Smooth muscle cell (in vitro differentiated cells): ENCODE results near the gene SMIM22. TPM values are rescaled to one million over a fixed set of nuclear protein-coding genes. Genes with fewer than 3 reads are reported as not detected.

Experiments
- DNase-seq: peaks from one replicate; lab custom pipeline; 2025; ENCODE audit not compliant: unreplicated experiment; lab: John Stamatoyannopoulos, UW
- H2AFZ ChIP-seq: fragments of 200-600 bp; sonication (generic); 2 replicates; pipeline ENCODE4 v1.6.0; 2016; ENCODE audit warnings: antibody characterized with exemption, low read depth, mild to moderate bottlenecking
- H3F3A ChIP-seq: fragments of 200-600 bp; sonication (generic); 2 replicates; pipeline ENCODE4 v1.6.0; 2017; ENCODE audit warnings: antibody characterized with exemption, low read depth
- H3K27ac ChIP-seq: fragments of 200-600 bp; sonication (generic); 2 replicates; pipeline ENCODE4 v1.5.1; 2016; ENCODE audit warnings: low read depth, mild to moderate bottlenecking
- H3K27me3 ChIP-seq: fragments of 200-600 bp; sonication (generic); 2 replicates; pipeline ENCODE4 v1.6.1; 2016; ENCODE audit warnings: low read depth, mild to moderate bottlenecking
- H3K36me3 ChIP-seq: fragments of 200-600 bp; sonication (generic); 2 replicates; pipeline ENCODE4 v1.5.1; 2016; ENCODE audit warnings: low read depth
- H3K4me1 ChIP-seq: fragments of 200-600 bp; sonication (generic); 2 replicates; pipeline ENCODE4 v1.5.1; 2016; ENCODE audit warnings: low read depth
- H3K4me2 ChIP-seq: fragments of 200-600 bp; sonication (generic); 2 replicates; pipeline ENCODE4 v1.6.0; 2016; ENCODE audit warnings: mild to moderate bottlenecking
- H3K4me3 ChIP-seq: fragments of 200-600 bp; sonication (generic); 2 replicates; pipeline ENCODE4 v1.5.1; 2016; ENCODE audit warnings: mild to moderate bottlenecking
- H3K79me2 ChIP-seq: fragments of 200-600 bp; sonication (generic); 2 replicates; pipeline ENCODE4 v1.6.0; 2016; ENCODE audit warnings: low read depth, mild to moderate bottlenecking
- H3K9ac ChIP-seq: fragments of 200-600 bp; sonication (generic); 2 replicates; pipeline ENCODE4 v1.6.0; 2016; ENCODE audit warnings: low read depth
- H3K9me3 ChIP-seq: fragments of 200-600 bp; sonication (generic); replicated peaks from 2 replicates; pipeline ENCODE4 v1.5.1; 2016; ENCODE audit warnings: low read depth
- H4K20me1 ChIP-seq: fragments of 200-600 bp; sonication (generic); 2 replicates; pipeline ENCODE4 v1.6.0; 2016; ENCODE audit warnings: low read depth
- WGBS: methylation state at CpG from one replicate; pipeline ENCODE4 v1.1.7; 2016; ENCODE audit warnings: low lambda C conversion rate; 5-methylcytosine and 5-hydroxymethylcytosine counted together
- polyA plus RNA-seq: library from polyadenylated mRNA; unstranded; fragments of >200 nt; fragmentation: Nextera tagmentation; extraction: Ambion mirVana; gene quantifications from 2 replicates; pipeline ENCODE4 v1.2.1, GENCODE V29; 2016
- total RNA-seq: library from RNA; depleted of rRNA; stranded (reverse); fragments of >200 nt; gene quantifications from 2 replicates; pipeline ENCODE4 v1.2.3, GENCODE V29; 2014
- TF ChIP-seq, protein P1 (sequence below): fragments of 200-600 bp; sonication (generic); IDR thresholded peaks from 2 replicates; pipeline ENCODE4 v1.5.1; 2017; ENCODE audit warnings: borderline replicate concordance, mild to moderate bottlenecking, antibody characterized with exemption; ENCODE audit not compliant: insufficient read depth, poor library complexity, severe bottlenecking

Gene SMIM22
- total and polyA plus RNA-seq, 2 experiments from 2014 or later: 0.29 TPM; not detected in 1

DNA sequence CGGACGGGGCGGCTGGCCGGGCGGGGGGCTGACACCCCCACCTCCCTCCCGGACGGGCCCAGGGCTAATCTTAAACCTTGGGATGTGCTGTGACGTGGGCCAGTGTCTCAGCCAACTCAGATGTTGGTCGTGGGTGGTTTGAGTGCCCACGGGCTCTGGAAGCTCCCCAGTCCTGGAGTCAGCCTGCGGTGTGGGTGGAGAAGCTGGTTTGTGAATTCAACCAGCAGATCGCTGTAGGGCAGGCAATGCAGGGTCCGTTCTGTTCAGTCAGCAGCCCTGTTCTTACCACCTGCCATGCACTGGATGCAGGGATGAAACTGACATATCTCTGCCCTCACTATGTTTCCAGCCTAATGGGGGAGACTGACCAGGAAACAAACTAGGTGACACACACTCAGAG lies 20.2 kb upstream of the SMIM22 start:
- Histone ChIP-seq H3K27me3 (no peaks in the 10 kb centered on the region), H3K9me3 (no peaks in the 10 kb centered on the region), H3K4me2 (no peak overlapping the region), H3K27ac (no peak overlapping the region), H3K79me2 (no peaks in the 10 kb centered on the region), H3K36me3 (no peaks in the 10 kb centered on the region), H3F3A (no peaks in the 10 kb centered on the region), H2AFZ (no peak overlapping the region), H3K4me1 (no peaks in the 10 kb centered on the region), H3K4me3 (no peak overlapping the region), H3K9ac (no peak overlapping the region), H4K20me1 (no peaks in the 10 kb centered on the region)
- TF ChIP-seq, protein P1, sequence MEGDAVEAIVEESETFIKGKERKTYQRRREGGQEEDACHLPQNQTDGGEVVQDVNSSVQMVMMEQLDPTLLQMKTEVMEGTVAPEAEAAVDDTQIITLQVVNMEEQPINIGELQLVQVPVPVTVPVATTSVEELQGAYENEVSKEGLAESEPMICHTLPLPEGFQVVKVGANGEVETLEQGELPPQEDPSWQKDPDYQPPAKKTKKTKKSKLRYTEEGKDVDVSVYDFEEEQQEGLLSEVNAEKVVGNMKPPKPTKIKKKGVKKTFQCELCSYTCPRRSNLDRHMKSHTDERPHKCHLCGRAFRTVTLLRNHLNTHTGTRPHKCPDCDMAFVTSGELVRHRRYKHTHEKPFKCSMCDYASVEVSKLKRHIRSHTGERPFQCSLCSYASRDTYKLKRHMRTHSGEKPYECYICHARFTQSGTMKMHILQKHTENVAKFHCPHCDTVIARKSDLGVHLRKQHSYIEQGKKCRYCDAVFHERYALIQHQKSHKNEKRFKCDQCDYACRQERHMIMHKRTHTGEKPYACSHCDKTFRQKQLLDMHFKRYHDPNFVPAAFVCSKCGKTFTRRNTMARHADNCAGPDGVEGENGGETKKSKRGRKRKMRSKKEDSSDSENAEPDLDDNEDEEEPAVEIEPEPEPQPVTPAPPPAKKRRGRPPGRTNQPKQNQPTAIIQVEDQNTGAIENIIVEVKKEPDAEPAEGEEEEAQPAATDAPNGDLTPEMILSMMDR: no peak
- no peak for DNase-seq
- WGBS: 81% methylated on average over 6 of the region's 13 CpGs

GRCh38 chr16:4776141-4776705 lies 18.9 kb upstream of the SMIM22 start:
- Histone ChIP-seq H2AFZ (no peak overlapping the region), H3K36me3 (no peaks in the 10 kb centered on the region), H3K27me3 (no peaks in the 10 kb centered on the region), H3F3A (no peaks in the 10 kb centered on the region), H3K4me1 (no peaks in the 10 kb centered on the region), H3K9ac (no peak overlapping the region), H3K4me3 (no peak overlapping the region), H3K79me2 (no peaks in the 10 kb centered on the region), H3K4me2 (no peak overlapping the region), H4K20me1 (no peaks in the 10 kb centered on the region), H3K27ac (no peak overlapping the region), H3K9me3 (no peaks in the 10 kb centered on the region)
- WGBS: 97% methylated on average over 2 of the region's 2 CpGs
- TF ChIP-seq, protein P1: no peak
- DNase-seq: no peak

DNA sequence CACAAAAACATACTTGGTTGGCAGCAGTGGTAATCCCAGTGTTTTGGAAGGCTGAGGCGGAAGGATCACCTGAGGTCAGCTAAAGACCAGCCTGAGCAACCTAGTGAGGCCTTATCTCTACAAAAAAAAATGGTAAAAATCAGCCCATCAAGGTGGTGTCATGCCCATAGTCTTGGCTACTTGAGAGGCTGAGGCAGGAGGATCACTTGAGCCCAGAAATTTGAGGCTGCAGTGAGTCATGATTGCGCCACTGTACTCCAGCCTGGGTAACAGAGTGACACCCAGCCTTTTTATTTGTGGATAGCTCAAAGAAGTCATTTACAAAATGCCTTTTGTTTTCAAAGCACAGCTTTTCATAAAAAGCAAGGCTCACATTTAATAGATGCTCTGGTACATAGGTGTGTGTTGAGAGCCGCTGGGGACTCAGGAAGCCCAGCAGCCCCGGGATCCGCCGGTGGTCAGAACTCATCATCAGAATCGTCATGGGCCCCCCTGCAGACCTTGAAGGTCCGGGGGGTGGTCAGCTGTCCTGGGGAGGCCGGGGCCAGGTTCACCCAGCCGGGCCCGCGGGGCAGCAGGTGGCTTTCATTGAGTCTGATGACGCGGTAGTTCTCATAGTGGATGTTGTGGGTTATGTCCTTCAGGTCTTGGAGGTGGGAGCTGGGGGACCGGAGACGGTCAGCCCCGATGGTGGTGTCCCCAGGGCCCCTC lies 17.7 kb upstream of the SMIM22 start:
- Histone ChIP-seq H3K9ac (no peak overlapping the region), H2AFZ (no peak overlapping the region), H3K4me3 (no peak overlapping the region), H4K20me1 (no peaks in the 10 kb centered on the region), H3F3A (no peaks in the 10 kb centered on the region), H3K4me1 (no peaks in the 10 kb centered on the region), H3K9me3 (no peaks in the 10 kb centered on the region), H3K4me2 (no peak overlapping the region), H3K27me3 (no peaks in the 10 kb centered on the region), H3K36me3 (no peaks in the 10 kb centered on the region), H3K79me2 (no peaks in the 10 kb centered on the region), H3K27ac (no peak overlapping the region)
- TF ChIP-seq, protein P1: no peak
- no peak for DNase-seq
- WGBS: 85% methylated on average over 12 of the region's 17 CpGs

GRCh38 chr16:4778050-4778392 lies 17.1 kb upstream of the SMIM22 start:
- no peaks in the 10 kb centered on the region for H4K20me1 ChIP-seq
- no peak overlapping the region for H2AFZ ChIP-seq
- no peaks in the 10 kb centered on the region for H3F3A ChIP-seq
- H3K9ac ChIP-seq: no peak overlapping the region
- no peaks in the 10 kb centered on the region for H3K4me1 ChIP-seq
- H3K27me3 ChIP-seq: no peaks in the 10 kb centered on the region
- 97% methylated on average over 5 of the region's 5 CpGs for WGBS
- H3K79me2 ChIP-seq: no peaks in the 10 kb centered on the region
- no peaks in the 10 kb centered on the region for H3K9me3 ChIP-seq
- H3K36me3 ChIP-seq: no peaks in the 10 kb centered on the region
- H3K4me2 ChIP-seq: no peak overlapping the region
- TF ChIP-seq, protein P1: no peak
- no peak for DNase-seq
- no peak overlapping the region for H3K27ac ChIP-seq
- H3K4me3 ChIP-seq: no peak overlapping the region
